PFSK-1 (cell line): Measurements from ENCODE around the gene GLUD2. TPM values are rescaled to one million over a fixed set of nuclear protein-coding genes. Genes with fewer than 3 reads are reported as not detected.
"Not testable (repeated sequence)": the region's sequence is repeated elsewhere in the genome, so short reads cannot be mapped to it uniquely, and the experiment has no call there.

Experiments used
- FOXP2 ChIP-seq: optimal IDR thresholded peaks from 2 replicates; pipeline ENCODE3; 2011; ENCODE audit warnings: borderline replicate concordance, control low read depth, inconsistent platforms; ENCODE audit not compliant: insufficient read depth; ENCODE audit errors: extremely low read length, extremely low read depth
- POLR2AphosphoS5 ChIP-seq: IDR thresholded peaks from 2 replicates; pipeline ENCODE4 v1.6.1; 2012; ENCODE audit warnings: low read depth, mild to moderate bottlenecking, control low read depth, low read length, moderate library complexity
- SIN3A ChIP-seq: IDR thresholded peaks from 2 replicates; pipeline ENCODE4 v1.6.1; 2012; ENCODE audit warnings: mild to moderate bottlenecking, low read length, moderate library complexity, borderline replicate concordance; ENCODE audit not compliant: insufficient read depth
- TAF1 ChIP-seq: IDR thresholded peaks from 2 replicates; pipeline ENCODE4 v1.6.1; 2012; ENCODE audit warnings: low read length, control low read depth, borderline replicate concordance; ENCODE audit not compliant: insufficient read depth
- polyA plus RNA-seq: library from polyadenylated mRNA; unstranded; fragments of >200 nt; gene quantifications from one replicate; pipeline ENCODE4 v1.2.1, GENCODE V29; 2012; ENCODE audit warnings: low read depth, missing spikeins; ENCODE audit not compliant: insufficient read length
- TF ChIP-seq, protein P1 (sequence below), 2 experiments: IDR thresholded peaks; 2 replicates each; pipeline versions ENCODE4 v1.6.1 to v1.8.0; 2011 to 2012; ENCODE audit warnings: low read depth in 2 of 2, low read length in 2 of 2, control low read depth in 1 of 2, inconsistent platforms in 1 of 2, mild to moderate bottlenecking in 1 of 2, moderate library complexity in 1 of 2; ENCODE audit not compliant: insufficient read depth in 1 of 2

Gene GLUD2
- polyA plus RNA-seq: 3.4 TPM

DNA sequence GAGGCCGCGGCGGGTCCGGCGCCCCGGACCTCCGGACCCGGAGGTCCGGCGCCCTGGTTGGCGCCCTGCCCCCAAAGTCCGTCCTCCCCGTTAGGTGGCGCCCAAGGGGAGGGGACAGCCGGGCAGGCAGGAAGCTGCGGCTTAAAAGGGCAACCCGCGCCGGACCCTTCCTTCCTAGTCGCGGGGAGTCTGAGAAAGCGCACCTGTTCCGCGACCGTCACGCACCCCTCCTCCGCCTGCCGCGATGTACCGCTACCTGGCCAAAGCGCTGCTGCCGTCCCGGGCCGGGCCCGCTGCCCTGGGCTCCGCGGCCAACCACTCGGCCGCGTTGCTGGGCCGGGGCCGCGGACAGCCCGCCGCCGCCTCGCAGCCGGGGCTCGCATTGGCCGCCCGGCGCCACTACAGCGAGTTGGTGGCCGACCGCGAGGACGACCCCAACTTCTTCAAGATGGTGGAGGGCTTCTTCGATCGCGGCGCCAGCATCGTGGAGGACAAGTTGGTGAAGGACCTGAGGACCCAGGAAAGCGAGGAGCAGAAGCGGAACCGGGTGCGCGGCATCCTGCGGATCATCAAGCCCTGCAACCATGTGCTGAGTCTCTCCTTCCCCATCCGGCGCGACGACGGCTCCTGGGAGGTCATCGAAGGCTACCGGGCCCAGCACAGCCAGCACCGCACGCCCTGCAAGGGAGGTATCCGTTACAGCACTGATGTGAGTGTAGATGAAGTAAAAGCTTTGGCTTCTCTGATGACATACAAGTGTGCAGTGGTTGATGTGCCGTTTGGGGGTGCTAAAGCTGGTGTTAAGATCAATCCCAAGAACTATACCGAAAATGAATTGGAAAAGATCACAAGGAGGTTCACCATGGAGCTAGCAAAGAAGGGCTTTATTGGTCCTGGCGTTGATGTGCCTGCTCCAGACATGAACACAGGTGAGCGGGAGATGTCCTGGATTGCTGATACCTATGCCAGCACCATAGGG is at the start of gene GLUD2:
TSS of gene GLUD2 (plus strand) at position 170 of the 979 bp plus-strand sequence. CDS start at position 245, 75 bp downstream.
- not testable (repeated sequence) for TF ChIP-seq TAF1, SIN3A
- TF ChIP-seq, protein P1, sequence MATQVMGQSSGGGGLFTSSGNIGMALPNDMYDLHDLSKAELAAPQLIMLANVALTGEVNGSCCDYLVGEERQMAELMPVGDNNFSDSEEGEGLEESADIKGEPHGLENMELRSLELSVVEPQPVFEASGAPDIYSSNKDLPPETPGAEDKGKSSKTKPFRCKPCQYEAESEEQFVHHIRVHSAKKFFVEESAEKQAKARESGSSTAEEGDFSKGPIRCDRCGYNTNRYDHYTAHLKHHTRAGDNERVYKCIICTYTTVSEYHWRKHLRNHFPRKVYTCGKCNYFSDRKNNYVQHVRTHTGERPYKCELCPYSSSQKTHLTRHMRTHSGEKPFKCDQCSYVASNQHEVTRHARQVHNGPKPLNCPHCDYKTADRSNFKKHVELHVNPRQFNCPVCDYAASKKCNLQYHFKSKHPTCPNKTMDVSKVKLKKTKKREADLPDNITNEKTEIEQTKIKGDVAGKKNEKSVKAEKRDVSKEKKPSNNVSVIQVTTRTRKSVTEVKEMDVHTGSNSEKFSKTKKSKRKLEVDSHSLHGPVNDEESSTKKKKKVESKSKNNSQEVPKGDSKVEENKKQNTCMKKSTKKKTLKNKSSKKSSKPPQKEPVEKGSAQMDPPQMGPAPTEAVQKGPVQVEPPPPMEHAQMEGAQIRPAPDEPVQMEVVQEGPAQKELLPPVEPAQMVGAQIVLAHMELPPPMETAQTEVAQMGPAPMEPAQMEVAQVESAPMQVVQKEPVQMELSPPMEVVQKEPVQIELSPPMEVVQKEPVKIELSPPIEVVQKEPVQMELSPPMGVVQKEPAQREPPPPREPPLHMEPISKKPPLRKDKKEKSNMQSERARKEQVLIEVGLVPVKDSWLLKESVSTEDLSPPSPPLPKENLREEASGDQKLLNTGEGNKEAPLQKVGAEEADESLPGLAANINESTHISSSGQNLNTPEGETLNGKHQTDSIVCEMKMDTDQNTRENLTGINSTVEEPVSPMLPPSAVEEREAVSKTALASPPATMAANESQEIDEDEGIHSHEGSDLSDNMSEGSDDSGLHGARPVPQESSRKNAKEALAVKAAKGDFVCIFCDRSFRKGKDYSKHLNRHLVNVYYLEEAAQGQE (IDR thresholded peaks at IDR 0.05; ENCODE audit: insufficient read depth in 1 of 2, low read depth in 2 of 2, low read length in 2 of 2): not testable (repeated sequence)

DNA sequence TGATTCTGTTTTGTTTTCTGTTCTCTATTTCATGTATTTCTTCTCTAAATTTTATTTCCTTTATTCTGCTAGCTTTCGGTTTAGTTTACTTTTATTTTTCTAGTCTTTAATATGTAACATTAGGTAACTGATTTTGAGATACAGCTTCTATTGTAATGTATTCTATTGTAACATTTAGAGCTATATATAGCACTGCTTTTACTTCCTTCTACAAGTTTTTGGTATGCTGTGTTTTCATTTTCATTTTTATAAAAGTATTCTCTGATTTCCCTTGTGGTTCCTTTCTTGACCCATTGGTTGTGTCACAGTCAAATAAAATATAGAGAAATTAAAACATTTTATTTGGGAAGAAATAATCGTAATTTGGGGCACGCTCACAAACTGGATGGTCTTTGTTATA is 48.0 kb upstream of the GLUD2 start:
- TF ChIP-seq FOXP2 (no peak), SIN3A (no peak), POLR2AphosphoS5 (no peak), TAF1 (no peak)
- TF ChIP-seq, protein P1 (IDR thresholded peaks at IDR 0.05; ENCODE audit: insufficient read depth in 1 of 2, low read depth in 2 of 2, low read length in 2 of 2): no peak

DNA sequence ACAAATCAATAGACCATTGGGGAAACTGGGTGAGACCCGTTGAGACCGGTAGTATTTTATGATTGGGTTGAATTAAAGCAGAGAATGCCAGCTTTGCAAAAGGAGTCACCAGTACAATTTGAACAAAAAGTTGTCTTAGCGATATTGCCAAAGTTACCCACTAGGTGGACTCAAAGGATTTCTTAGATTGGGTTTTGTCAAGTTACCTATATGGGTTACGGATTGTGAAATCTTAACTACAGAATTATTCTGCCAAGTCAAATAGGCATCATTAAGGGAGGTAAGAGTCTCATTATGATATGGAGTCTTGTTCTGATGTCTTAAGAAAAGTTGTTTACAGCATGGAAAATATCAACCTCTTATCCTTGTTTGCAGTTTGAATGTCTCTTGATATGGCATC is 46.8 kb upstream of the GLUD2 start:
- no peak for TF ChIP-seq FOXP2

DNA sequence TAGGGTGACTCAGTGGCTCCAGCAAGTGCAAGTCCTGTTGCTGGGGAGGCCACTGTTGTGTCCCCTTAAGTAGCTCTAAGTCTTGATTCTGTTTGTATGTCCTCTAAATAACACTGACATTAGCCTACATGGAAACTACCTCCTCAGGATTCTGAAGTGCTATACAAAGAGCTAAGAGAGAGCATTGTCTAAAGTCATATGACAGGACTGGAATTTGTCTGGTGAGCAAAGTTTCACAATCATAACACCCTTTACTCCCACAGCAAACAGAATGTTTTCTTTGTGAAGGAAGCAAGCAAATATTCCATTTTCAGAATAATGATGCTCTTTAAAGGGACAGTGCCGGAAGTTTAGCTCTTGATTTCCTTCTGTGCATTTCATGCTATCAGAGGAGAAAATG is 38.5 kb upstream of the GLUD2 start:
- TF ChIP-seq SIN3A (no peak), FOXP2 (no peak), POLR2AphosphoS5 (no peak), TAF1 (no peak)
- TF ChIP-seq, protein P1 (IDR thresholded peaks at IDR 0.05; ENCODE audit: insufficient read depth in 1 of 2, low read depth in 2 of 2, low read length in 2 of 2): no peak

DNA sequence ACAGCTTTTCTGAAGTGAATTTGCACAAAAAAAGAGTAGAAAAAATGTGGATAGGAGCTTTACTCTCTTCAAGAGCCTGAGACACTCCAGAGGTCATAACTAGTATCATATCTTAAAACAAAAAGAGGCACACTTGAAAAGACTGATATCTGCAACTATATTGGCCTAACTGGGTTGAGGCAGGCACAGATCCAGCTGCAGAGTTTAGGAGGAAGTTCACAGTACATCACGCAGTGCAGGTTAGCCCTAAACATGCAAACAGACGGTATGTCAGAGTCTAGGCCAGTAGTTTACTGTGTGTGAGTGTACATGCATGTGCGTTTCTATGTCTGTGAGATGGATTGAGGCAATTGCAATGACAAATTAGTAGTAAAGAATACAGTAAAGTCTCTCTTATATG is 37.6 kb upstream of the GLUD2 start:
- TF ChIP-seq POLR2AphosphoS5 (no peak), TAF1 (no peak), SIN3A (no peak), FOXP2 (no peak)
- TF ChIP-seq, protein P1 (IDR thresholded peaks at IDR 0.05; ENCODE audit: insufficient read depth in 1 of 2, low read depth in 2 of 2, low read length in 2 of 2): no peak
